T-helper 2 cell treated with Interferon-gamma antibody and Interleukin-4, amounts not matched to agents 5 μg/mL and 100 μg/mL, for 36 hours (primary cell): ENCODE measurements around the gene TNIP2.

ENCODE experiments used
- DNase-seq: peaks from one replicate; pipeline ENCODE4 v3.0.0; 2021; ENCODE audit warnings: low spot score
- H3K27ac Mint-ChIP-seq: one replicate; pipeline ENCODE4 v1.8.0; 2021; ENCODE audit warnings: mild to moderate bottlenecking, mixed read lengths
- H3K27me3 Mint-ChIP-seq: one replicate; pipeline ENCODE4 v1.8.0; 2021; ENCODE audit warnings: low read depth, mixed read lengths
- H3K36me3 Mint-ChIP-seq: one replicate; pipeline ENCODE4 v1.8.0; 2021; ENCODE audit warnings: low read depth, mixed read lengths
- H3K4me1 Mint-ChIP-seq: one replicate; pipeline ENCODE4 v1.8.0; 2021; ENCODE audit warnings: low read depth, mixed read lengths
- H3K4me3 Mint-ChIP-seq: one replicate; pipeline ENCODE4 v1.8.0; 2022; ENCODE audit warnings: mild to moderate bottlenecking, moderate library complexity, mixed read lengths
- H3K9me3 Mint-ChIP-seq: one replicate; pipeline ENCODE4 v1.8.0; 2021; ENCODE audit warnings: mixed read lengths

TNIP2 gene

DNA sequence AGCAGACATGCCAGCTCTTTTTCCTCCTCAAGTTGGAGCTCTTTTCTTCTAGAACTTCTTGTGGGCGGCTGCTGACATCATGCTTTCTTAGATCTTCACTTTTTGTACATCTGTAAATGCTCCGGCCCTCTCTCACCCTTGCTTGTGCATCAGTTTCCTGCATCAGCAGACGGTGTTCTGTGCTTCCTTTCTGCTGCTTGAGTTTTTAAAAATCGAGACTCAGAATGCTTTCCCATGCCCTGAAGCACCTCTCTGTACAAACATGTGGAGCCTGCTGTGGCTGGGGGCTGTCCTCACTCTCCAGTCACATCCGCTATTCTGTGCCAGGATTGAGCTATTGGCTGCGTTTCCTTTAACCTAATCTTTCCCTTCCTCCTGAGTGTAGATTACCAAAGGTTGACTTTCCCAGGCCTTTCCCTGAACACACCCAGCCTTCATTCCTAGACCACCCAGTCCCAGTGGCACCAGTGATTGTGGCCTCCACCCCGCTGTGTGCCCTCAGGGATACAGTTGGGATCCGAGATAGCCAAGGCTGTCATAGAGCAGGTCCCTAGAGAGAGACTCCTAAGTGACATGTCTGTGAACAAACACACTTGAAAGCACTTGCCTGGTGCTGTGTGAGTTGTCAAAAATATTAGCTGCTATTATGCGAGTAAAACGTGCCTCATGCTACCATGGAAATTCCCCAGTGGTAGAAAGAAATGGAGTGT lies 41.9 kb downstream of the TNIP2 start:
- peak; percentile 32 for DNase-seq
- Mint-ChIP-seq H3K36me3 (peaks cover 27% of the 10 kb centered on the region), H3K9me3 (no peaks in the 10 kb centered on the region), H3K27me3 (no peaks in the 10 kb centered on the region), H3K27ac (peak overlapping the region; percentile 82), H3K4me1 (peaks cover 13% of the 10 kb centered on the region), H3K4me3 (peak overlapping the region; percentile 63)

DNA sequence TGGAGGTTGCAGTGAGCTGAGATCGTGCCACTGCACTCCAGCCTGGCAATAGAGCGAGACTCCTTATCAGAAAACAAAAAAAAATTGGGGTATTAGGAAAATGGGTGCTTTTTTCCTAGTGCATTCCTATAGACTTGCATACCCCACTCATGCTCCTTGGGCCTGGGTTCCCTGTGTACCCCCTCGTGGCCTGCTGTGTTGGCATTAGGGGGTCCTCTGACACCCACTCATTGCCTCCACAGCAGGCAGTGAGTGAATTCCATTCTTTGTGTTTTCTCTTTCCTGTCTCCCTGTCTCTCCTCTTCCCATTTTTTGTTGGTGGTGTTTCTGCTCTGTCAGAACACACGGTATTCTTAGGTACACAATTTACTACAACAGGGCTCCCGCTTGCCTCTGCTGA lies 42.8 kb downstream of the TNIP2 start:
- Mint-ChIP-seq H3K27me3 (no peaks in the 10 kb centered on the region), H3K27ac (no peak overlapping the region)
- no peak for DNase-seq

DNA sequence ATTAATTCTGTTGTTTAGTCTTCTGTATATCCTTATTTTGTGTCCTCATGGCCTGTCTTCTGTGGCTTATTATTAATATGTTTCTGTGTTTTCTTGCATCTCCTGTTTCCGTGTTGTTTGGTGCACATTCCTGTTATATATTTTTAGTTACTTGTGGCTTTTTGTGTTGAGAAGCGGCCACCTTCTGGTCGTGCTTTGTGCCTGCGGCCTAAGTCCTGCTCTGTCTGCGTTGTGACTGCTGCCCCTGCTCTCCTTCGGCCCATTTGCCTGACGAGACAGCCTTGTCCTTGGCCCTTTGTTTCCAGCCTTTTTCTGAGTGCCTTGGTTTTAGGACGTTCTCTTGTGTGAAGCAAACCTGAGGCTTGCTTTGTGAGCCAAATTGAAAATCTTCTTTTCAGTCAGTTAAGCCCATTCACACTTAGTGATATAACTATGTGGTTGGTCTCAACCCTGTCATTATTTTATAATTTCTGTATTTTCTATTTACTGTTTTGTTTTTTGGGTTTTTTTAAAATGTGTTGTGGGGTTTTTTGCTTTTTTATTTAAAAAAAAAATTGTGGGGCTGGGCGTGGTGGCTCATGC lies 43.8 kb downstream of the TNIP2 start:
- H3K4me1 Mint-ChIP-seq, result peaks cover 13% of the 10 kb centered on the region
- no peak overlapping the region for H3K4me3 Mint-ChIP-seq
- no peak for DNase-seq
- peak overlapping the region; percentile 38 for H3K27ac Mint-ChIP-seq
- no peaks in the 10 kb centered on the region for H3K9me3 Mint-ChIP-seq
- H3K27me3 Mint-ChIP-seq, result no peaks in the 10 kb centered on the region
- H3K36me3 Mint-ChIP-seq, result peaks cover 21% of the 10 kb centered on the region

More for the DNA sequence above, 42.8 kb downstream of the TNIP2 start:
- Mint-ChIP-seq H3K36me3 (peaks cover 23% of the 10 kb centered on the region), H3K4me3 (peak overlapping the region; percentile 63), H3K4me1 (peaks cover 13% of the 10 kb centered on the region), H3K9me3 (no peaks in the 10 kb centered on the region)

DNA sequence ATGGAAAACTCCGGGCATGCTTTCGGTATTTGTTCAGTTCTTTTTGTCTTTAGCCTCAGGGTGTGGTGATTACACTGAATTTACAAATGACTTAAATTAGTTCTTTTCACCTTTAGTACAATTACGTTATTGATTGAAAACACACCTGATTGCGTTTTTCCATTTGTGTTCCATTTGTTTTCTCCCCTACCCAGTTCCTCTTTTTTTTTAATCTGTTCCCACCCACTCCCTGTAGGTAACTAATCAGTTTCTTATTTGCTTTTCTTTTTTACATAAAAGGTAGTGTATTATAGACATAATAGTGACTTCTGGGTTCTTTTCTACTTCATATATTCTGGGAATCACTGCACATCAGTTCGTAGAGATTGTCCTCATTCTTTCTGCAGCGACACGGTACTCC lies 53.4 kb downstream of the TNIP2 start:
- Mint-ChIP-seq H3K27me3 (no peaks in the 10 kb centered on the region), H3K36me3 (peaks cover 50% of the 10 kb centered on the region), H3K27ac (no peak overlapping the region), H3K4me1 (no peaks in the 10 kb centered on the region), H3K9me3 (no peaks in the 10 kb centered on the region), H3K4me3 (no peak overlapping the region)
- DNase-seq, result no peak

DNA sequence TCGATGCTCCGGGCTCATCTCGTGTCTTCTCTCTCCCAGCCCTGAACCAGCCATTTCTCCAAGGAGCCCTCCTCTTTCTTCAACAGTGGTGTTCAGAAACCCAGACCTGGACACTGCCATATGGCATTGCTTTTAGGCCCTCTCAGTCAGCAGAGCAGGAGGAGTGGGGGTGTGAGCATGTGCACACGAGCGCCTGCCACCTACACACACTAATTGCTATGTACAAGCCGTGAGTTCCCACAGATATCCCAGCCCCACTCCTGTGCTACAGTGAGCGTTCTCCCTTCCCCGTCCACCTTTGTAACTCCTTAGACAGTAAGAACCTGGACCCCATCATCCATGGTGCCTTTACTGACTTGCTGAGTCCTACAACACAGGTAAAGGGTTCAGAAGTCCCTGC lies 53.8 kb downstream of the TNIP2 start:
- H3K9me3 Mint-ChIP-seq, result no peaks in the 10 kb centered on the region
- H3K36me3 Mint-ChIP-seq, result peaks cover 53% of the 10 kb centered on the region
- no peak for DNase-seq
- no peak overlapping the region for H3K27ac Mint-ChIP-seq
- H3K4me3 Mint-ChIP-seq, result no peak overlapping the region
- H3K4me1 Mint-ChIP-seq, result no peaks in the 10 kb centered on the region
- no peaks in the 10 kb centered on the region for H3K27me3 Mint-ChIP-seq

DNA sequence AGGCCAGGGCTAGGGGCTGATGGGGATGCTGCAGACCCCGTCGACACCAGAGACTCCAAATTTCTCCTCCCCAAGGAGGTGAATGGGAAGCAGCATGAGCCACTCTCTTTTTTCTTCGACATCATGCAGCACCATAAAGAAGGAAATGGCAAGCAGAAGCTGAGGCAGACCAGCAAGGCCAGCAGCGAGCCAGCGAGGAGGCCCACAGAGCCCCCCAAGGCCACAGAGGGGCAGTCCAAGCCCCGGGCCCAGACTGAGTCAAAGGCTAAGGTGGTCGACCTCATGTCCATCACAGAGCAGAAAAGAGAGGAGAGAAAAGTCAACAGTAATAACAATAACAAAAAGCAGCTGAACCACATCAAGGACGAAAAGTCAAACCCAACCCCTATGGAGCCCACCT lies 56.1 kb downstream of the TNIP2 start:
- H3K9me3 Mint-ChIP-seq, result no peaks in the 10 kb centered on the region
- no peaks in the 10 kb centered on the region for H3K27me3 Mint-ChIP-seq
- peaks cover 60% of the 10 kb centered on the region for H3K36me3 Mint-ChIP-seq
- H3K4me1 Mint-ChIP-seq, result no peaks in the 10 kb centered on the region
- H3K4me3 Mint-ChIP-seq, result no peak overlapping the region
- no peak for DNase-seq
- no peak overlapping the region for H3K27ac Mint-ChIP-seq

DNA sequence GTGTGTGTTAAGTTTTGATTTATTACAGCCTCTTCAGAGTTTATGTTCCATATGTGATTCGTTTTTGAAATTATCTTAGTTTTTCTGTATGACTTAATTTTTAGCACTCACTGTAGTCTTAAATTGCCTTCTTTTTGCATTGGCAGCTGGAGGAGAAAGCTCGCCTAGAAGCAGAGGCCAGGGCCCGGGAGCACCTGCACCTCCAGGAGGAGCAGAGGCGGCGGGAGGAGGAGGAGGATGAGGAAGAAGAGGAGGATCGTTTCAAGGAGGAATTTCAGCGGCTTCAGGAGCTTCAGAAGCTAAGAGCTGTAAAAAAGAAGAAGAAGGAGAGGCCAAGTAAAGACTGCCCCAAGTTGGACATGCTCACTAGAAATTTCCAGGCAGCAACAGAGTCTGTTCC lies 56.6 kb downstream of the TNIP2 start:
- H3K36me3 Mint-ChIP-seq, result peaks cover 62% of the 10 kb centered on the region
- H3K4me3 Mint-ChIP-seq, result no peak overlapping the region
- no peak for DNase-seq
- no peaks in the 10 kb centered on the region for H3K27me3 Mint-ChIP-seq
- H3K27ac Mint-ChIP-seq, result peak overlapping the region; percentile 39
- H3K9me3 Mint-ChIP-seq, result no peaks in the 10 kb centered on the region
- H3K4me1 Mint-ChIP-seq, result no peaks in the 10 kb centered on the region

DNA sequence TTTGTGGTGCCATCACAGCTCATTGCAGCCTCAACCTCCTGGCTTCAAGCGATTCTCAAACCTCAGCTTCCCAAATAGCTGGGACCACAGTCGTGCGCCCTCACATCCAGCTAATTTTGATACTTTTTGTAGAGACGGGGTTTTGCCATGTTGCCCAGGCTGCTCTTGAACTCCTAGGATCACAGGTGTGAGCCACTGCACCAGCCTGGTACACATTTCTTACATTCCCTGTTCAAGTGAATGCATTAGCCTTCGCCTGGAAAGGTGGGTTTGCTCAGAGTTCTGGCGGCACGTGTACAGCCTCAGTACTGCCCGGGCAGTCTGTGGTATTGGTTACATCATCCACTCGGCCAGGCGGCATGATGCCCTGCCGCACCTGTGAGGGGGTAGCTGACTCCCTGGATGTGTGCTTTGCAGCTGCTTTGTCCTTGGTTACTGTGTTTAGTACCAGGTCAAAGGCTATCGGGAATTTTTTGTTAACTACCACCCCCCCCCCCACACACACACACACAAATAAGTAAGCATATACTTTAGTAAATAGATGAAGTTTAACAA lies 57.1 kb downstream of the TNIP2 start:
- H3K27me3 Mint-ChIP-seq, result no peaks in the 10 kb centered on the region
- H3K27ac Mint-ChIP-seq, result no peak overlapping the region
- no peak overlapping the region for H3K4me3 Mint-ChIP-seq
- DNase-seq, result no peak
- no peaks in the 10 kb centered on the region for H3K9me3 Mint-ChIP-seq
- H3K4me1 Mint-ChIP-seq, result no peaks in the 10 kb centered on the region
- H3K36me3 Mint-ChIP-seq, result peaks cover 64% of the 10 kb centered on the region

DNA sequence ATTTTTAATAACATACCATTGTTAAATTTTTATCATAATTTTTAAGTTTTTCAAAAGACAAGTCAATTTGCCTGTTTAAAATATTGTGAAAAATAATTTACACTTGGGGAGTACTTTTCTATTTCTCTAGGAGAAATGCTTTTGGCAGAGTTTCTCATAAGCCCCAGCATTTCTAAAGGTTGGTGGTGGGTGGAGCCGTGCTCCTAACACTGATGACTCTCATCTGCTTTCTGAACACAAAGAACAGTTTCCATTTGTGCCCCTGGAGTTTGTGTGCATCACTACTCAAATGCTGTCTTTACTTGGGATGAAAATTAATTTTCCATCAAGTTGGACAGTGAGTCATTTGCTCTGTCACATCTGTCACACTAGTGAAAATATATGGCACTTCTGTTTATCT lies 57.6 kb downstream of the TNIP2 start:
- Mint-ChIP-seq H3K4me3 (no peak overlapping the region), H3K4me1 (no peaks in the 10 kb centered on the region), H3K9me3 (no peaks in the 10 kb centered on the region), H3K27me3 (no peaks in the 10 kb centered on the region), H3K27ac (no peak overlapping the region), H3K36me3 (peaks cover 68% of the 10 kb centered on the region)
- no peak for DNase-seq

DNA sequence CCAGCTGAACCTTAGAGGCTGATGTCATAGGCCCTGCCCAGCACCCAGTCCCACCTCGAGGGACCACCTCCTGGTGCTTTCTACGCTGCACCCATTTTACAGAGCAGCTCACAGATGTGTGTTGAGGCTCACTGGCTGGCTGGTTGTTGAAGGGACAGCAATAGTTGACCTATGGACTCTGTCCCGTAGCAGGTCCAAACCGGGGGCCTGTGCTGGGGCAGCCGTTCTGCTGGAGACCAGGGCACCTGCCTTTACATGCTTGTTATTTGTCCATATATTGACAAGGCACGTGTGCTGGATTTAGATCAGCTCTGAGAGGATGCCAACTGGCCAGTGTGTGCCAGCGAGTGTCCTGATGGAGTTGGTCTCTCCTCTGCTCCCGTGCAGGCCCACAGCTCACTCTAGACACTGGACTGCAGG lies 58.1 kb downstream of the TNIP2 start:
- Mint-ChIP-seq H3K36me3 (peaks cover 70% of the 10 kb centered on the region), H3K4me3 (no peak overlapping the region), H3K27ac (no peak overlapping the region), H3K9me3 (no peaks in the 10 kb centered on the region), H3K4me1 (no peaks in the 10 kb centered on the region), H3K27me3 (no peaks in the 10 kb centered on the region)
- DNase-seq, result no peak

DNA sequence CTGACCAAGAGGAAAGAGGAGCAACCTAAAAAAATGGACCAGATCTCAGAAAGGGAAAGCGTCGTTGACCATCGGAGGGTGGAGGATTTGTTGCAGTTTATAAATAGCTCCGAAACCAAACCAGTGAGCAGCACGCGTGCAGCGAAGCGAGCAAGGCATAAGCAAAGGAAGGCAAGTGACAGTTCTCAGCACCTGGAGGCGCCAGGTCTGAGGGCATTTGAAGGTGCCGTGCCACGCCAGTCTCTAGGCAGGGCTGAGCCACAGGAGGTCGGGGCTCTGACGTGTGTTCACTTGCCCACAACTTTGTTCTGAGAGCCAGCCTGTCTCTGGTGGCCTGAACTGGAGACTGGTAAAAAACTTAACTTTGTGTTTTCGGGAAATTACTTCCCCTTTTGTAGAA lies 59.7 kb downstream of the TNIP2 start:
- Mint-ChIP-seq H3K27ac (no peak overlapping the region), H3K36me3 (peaks cover 61% of the 10 kb centered on the region), H3K4me1 (no peaks in the 10 kb centered on the region), H3K4me3 (no peak overlapping the region), H3K9me3 (no peaks in the 10 kb centered on the region), H3K27me3 (no peaks in the 10 kb centered on the region)
- no peak for DNase-seq

DNA sequence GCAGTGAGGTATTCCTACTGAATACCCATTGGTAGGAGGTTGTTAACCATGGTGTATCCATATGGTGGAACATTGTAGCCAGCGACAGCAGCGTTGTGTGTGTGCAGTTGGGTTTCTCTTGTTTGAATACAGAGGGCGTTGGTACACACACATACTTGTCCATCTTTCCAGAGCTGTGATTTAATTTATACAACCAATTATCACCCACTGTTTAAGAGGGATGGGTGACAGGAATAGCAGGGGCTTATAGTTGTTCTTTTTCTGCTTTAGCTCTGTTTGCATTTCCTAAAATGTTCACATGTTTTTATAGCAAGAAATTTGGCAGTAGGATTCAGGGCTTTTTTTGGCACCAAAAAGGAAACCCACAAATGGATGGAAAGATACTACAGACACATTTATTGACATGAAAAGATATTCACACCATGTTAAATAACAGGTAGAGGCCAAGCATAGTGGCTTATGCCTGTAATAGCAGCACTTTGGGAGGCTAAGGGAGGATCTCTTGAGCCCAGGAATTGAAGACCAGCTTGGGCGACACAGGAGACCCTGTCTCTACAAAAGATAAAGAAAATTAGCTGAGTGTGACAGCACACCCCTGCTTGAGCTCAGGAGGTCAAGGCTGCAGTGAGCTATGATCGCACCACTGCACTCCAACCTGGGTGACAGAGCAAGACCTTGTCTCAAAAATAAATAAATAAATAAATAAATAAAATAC lies 60.6 kb downstream of the TNIP2 start:
- H3K36me3 Mint-ChIP-seq, result peaks cover 65% of the 10 kb centered on the region
- no peaks in the 10 kb centered on the region for H3K9me3 Mint-ChIP-seq
- H3K27ac Mint-ChIP-seq, result no peak overlapping the region
- no peak for DNase-seq
- peaks cover 3% of the 10 kb centered on the region for H3K4me1 Mint-ChIP-seq
- H3K4me3 Mint-ChIP-seq, result no peak overlapping the region
- H3K27me3 Mint-ChIP-seq, result no peaks in the 10 kb centered on the region

DNA sequence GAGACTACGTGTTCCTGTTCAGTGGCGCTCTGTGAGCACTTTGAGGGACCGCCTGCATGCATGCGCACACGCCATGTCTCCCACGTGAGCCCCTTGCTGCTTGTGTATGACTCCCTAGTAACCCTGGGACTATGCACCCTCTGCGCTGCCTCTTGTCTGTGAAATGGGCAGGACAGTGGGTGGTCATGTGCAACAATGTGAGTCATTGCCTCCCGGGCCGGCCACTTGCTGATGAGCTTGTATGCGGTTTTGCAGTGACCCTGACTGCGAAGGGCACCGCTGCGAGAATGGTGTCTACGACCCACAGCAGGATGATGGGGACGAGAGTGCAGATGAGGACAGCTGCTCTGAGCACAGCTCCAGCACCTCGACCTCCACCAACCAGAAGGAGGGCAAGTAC lies 61.4 kb downstream of the TNIP2 start:
- Mint-ChIP-seq H3K36me3 (peaks cover 62% of the 10 kb centered on the region), H3K4me3 (no peak overlapping the region), H3K4me1 (peaks cover 5% of the 10 kb centered on the region), H3K9me3 (no peaks in the 10 kb centered on the region), H3K27ac (no peak overlapping the region), H3K27me3 (no peaks in the 10 kb centered on the region)
- DNase-seq, result no peak

DNA sequence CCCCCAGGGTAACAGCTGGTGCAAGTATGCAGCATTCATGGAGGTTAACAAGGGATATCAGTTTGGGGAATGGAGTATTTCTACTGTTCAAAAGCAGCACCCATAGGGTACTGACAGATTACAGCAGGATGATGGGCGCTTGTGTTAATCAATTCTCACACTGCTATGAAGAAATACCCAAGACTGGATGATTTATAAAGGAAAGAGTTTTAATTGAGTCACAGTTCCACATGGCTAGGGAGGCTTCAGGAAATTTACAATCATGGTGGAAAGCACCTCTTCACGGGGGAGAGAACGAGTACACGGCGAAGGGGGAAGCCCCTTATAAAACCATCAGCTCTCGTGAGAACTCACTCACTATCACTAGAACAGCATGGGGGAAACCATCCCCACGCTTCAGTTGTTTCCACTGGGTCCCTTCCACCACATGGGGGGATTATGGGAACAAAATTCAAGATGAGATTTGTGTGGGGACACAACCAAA lies 64.1 kb downstream of the TNIP2 start:
- no peak overlapping the region for H3K27ac Mint-ChIP-seq

More for the DNA sequence above, 64.1 kb downstream of the TNIP2 start:
- H3K27me3 Mint-ChIP-seq, result no peaks in the 10 kb centered on the region
- no peaks in the 10 kb centered on the region for H3K9me3 Mint-ChIP-seq
- peak; percentile 12 for DNase-seq
- H3K36me3 Mint-ChIP-seq, result peaks cover 52% of the 10 kb centered on the region
- no peak overlapping the region for H3K4me3 Mint-ChIP-seq
- H3K4me1 Mint-ChIP-seq, result peaks cover 5% of the 10 kb centered on the region
